Kidney (tissue), 14 donors: ENCODE data around the gene RALGPS1. TPM values are rescaled to one million over a fixed set of nuclear protein-coding genes. Genes with fewer than 3 reads are reported as not detected.

Experiments used
- DNase-seq, 5 donors: peaks; one replicate each; pipeline ENCODE4 v3.0.0-alpha.2; 2013 to 2020
- FAIRE-seq: peaks from 2 replicates; lab custom pipeline; 2012; peaks lifted over from hg19 to GRCh38; lab: Jason Lieb, UNC
- H3K27ac ChIP-seq, 2 donors: one replicate each; pipeline ENCODE4 v1.7.0; 2013; ENCODE audit warnings: low read depth in 2 of 2, low read length in 2 of 2, inconsistent platforms in 1 of 2
- H3K27me3 ChIP-seq: one replicate; pipeline ENCODE4 v1.7.1; 2013; ENCODE audit warnings: low read length, inconsistent platforms; ENCODE audit not compliant: control insufficient read depth, insufficient read depth
- H3K36me3 ChIP-seq, 3 donors: one replicate each; pipeline versions ENCODE4 v1.7.0 to v1.7.1; 2013; ENCODE audit warnings: low read length in 3 of 3, control low read depth in 1 of 3, inconsistent platforms in 1 of 3; ENCODE audit not compliant: insufficient read depth in 3 of 3, control insufficient read depth in 2 of 3
- H3K4me1 ChIP-seq, 3 donors: one replicate each; pipeline versions ENCODE4 v1.7.0 to v1.7.1; 2013; ENCODE audit warnings: low read length in 3 of 3, inconsistent platforms in 1 of 3, low read depth in 1 of 3; ENCODE audit not compliant: control insufficient read depth in 2 of 3, insufficient read depth in 2 of 3
- H3K4me3 ChIP-seq, 3 donors: one replicate each; pipeline versions ENCODE4 v1.7.0 to v1.8.1; 2013; ENCODE audit warnings: low read length in 3 of 3, control low read depth in 1 of 3, inconsistent platforms in 1 of 3
- H3K9ac ChIP-seq, 3 donors: one replicate each; pipeline versions ENCODE4 v1.7.0 to v1.7.1; 2013; ENCODE audit warnings: low read length in 3 of 3, control low read depth in 1 of 3, inconsistent platforms in 1 of 3
- H3K9me3 ChIP-seq, 3 donors: one replicate each; pipeline versions ENCODE4 v1.7.0 to v1.7.1; 2013; ENCODE audit warnings: low read length in 3 of 3, control low read depth in 1 of 3, inconsistent platforms in 1 of 3; ENCODE audit not compliant: control insufficient read depth in 2 of 3, insufficient read depth in 1 of 3
- intact Hi-C: fragments of 100-400 bp; cut with DNase I; formaldehyde crosslinking; loops from one replicate; pipeline ENCODE4 v1.11.1; 2022
- polyA plus RNA-seq: library from polyadenylated mRNA; stranded (reverse); fragments of 350-450 nt; fragmentation: Illumina TruSeq; extraction: RNeasy Lipid Tissue Mini Kit (QIAGEN cat#74804); gene quantifications from one replicate; pipeline ENCODE4 v1.2.3, GENCODE V29; 2014; ENCODE audit warnings: low read depth, low replicate concordance; ENCODE audit not compliant: insufficient read depth
- total RNA-seq: library from RNA; stranded (reverse); fragmentation: NEBNext Ultra II Directional; extraction: Animal tissue kit (Norgen Biotek cat#: 25700); gene quantifications from one replicate; pipeline ENCODE4 v1.2.1, GENCODE V29; 2021
- TF ChIP-seq, protein P1 (sequence below): IDR thresholded peaks from 3 replicates; pipeline ENCODE4 v1.5.1; 2012; ENCODE audit warnings: mild to moderate bottlenecking, moderate library complexity, borderline replicate concordance; ENCODE audit not compliant: insufficient read depth; ENCODE audit errors: extremely low read depth
- donor health status: control.
- donor health status: control.
- donor health status: control.
- donor health status: control.
- donor health status: control.
- donor health status: DM: yes; HTN: yes; CAD: no.
- donor health status: Normal renal cell carcinoma (clear cell type).

RALGPS1 gene
- total and polyA plus RNA-seq, 2 donors from 2014 or later, result 9.4 to 25.2 TPM

DNA sequence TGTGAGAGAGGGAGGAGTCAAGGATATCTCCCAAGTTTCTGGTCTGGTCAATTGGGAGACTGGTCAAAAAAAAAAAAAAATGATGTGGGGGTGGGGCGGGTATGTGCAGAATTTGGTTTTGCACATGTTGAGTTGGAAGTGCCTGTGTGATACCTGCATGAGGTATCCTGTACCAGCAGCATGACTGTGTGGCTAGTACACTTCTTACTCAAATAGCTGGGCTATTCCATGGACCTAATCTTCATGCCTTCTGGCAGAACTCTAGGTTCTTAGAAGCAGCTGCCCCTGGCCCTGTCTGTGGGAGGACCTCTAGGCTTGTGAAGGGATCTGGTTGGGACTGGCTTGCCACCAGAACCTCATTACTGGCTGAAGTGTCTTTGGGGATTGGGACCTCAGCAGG is 93.5 kb downstream of the RALGPS1 start:
- no peaks in the 10 kb centered on the region for H3K9me3 ChIP-seq
- no peaks in the 10 kb centered on the region for H3K27me3 ChIP-seq
- FAIRE-seq, result no peak
- H3K4me3 ChIP-seq, result no peak overlapping the region
- no peaks in the 10 kb centered on the region for H3K4me1 ChIP-seq
- no peak overlapping the region for H3K9ac ChIP-seq
- no peak for DNase-seq
- intact Hi-C loops, result no loop called here
- no peaks in the 10 kb centered on the region for H3K36me3 ChIP-seq
- TF ChIP-seq, protein P1, sequence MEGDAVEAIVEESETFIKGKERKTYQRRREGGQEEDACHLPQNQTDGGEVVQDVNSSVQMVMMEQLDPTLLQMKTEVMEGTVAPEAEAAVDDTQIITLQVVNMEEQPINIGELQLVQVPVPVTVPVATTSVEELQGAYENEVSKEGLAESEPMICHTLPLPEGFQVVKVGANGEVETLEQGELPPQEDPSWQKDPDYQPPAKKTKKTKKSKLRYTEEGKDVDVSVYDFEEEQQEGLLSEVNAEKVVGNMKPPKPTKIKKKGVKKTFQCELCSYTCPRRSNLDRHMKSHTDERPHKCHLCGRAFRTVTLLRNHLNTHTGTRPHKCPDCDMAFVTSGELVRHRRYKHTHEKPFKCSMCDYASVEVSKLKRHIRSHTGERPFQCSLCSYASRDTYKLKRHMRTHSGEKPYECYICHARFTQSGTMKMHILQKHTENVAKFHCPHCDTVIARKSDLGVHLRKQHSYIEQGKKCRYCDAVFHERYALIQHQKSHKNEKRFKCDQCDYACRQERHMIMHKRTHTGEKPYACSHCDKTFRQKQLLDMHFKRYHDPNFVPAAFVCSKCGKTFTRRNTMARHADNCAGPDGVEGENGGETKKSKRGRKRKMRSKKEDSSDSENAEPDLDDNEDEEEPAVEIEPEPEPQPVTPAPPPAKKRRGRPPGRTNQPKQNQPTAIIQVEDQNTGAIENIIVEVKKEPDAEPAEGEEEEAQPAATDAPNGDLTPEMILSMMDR, result no peak
- no peak overlapping the region for H3K27ac ChIP-seq

DNA sequence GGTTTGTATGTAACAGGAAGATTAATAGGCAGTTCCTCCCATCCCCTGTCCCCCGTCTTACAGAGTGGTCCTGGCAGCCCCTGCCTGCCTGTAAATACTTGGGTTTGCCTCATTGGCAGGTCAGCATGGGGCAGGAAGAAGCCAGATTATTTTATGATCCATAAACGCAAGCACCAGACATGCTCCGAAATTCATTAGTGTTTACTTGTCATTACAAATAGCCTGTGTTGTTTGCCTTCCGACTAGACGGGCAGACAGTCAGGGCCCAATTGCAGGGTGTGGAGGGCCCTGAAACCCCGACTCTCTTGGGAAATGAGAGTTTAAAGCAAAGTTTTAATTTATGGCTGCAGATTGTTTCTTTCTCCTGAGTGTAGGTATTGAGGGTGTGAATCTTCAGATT is 97.2 kb downstream of the RALGPS1 start:
- H3K4me1 ChIP-seq, result no peaks in the 10 kb centered on the region
- no peaks in the 10 kb centered on the region for H3K36me3 ChIP-seq
- intact Hi-C loops, result no loop called here
- H3K4me3 ChIP-seq, result no peak overlapping the region
- no peaks in the 10 kb centered on the region for H3K27me3 ChIP-seq
- TF ChIP-seq, protein P1, result no peak
- no peaks in the 10 kb centered on the region for H3K9me3 ChIP-seq
- no peak for FAIRE-seq
- H3K27ac ChIP-seq, result no peak overlapping the region
- no peak overlapping the region for H3K9ac ChIP-seq
- no peak for DNase-seq

DNA sequence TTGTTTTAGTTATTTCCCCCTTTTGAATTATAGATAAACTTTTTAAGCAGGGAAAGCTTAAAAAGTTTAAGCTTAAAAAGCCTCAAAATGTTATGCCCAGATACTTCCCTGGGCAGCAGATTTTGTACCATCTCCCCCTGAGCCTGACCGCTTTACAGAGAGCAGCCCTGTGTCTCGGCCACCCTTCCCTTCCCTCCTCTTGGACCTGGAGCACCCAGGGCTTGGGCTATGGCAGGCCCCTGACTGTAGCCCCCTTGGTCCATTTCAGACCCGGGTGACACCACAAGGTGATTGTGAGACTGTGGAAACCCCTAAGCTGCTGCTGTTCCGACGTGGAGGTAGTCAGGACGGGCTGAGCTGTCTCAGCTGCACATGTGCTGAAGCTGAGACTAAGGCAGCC is 97.7 kb downstream of the RALGPS1 start:
- H3K9ac ChIP-seq, result no peak overlapping the region
- intact Hi-C loops, result no loop called here
- FAIRE-seq, result no peak
- H3K27me3 ChIP-seq, result no peaks in the 10 kb centered on the region
- H3K9me3 ChIP-seq, result no peaks in the 10 kb centered on the region
- DNase-seq, result no peak
- no peaks in the 10 kb centered on the region for H3K36me3 ChIP-seq
- TF ChIP-seq, protein P1, result no peak
- H3K4me3 ChIP-seq, result no peak overlapping the region
- H3K4me1 ChIP-seq, result no peaks in the 10 kb centered on the region
- no peak overlapping the region for H3K27ac ChIP-seq

DNA sequence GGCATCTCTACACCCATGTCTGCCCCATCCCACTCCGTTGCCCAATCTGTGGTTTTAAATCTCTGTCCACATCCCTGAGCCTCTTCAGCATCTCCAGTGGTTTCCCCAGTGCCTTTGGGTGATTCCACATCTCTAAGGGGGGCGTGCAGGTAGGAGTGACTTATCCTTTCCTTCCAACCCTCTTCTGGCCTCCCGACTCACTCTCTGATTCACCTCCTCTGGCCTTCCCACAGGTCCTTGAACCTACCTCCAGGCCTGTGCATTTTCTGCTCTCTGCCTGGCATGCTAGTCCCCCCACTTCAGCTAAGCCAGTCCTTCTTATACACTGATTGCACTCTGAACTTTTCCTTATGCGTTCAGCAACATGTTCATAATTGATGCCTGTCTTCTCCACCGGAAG is 99.0 kb downstream of the RALGPS1 start:
- H3K36me3 ChIP-seq, result no peaks in the 10 kb centered on the region
- DNase-seq (no peak), FAIRE-seq (no peak)
- H3K9ac ChIP-seq, result no peak overlapping the region
- no peak overlapping the region for H3K4me3 ChIP-seq
- no peaks in the 10 kb centered on the region for H3K4me1 ChIP-seq
- TF ChIP-seq, protein P1, result no peak
- H3K27me3 ChIP-seq, result no peaks in the 10 kb centered on the region
- intact Hi-C loops, result no loop called here
- H3K9me3 ChIP-seq, result no peaks in the 10 kb centered on the region
- H3K27ac ChIP-seq, result no peak overlapping the region
